Panc1 (cell line): Measurements from ENCODE around the gene TTPAL. TPM values are rescaled to one million over a fixed set of nuclear protein-coding genes. Genes with fewer than 3 reads are reported as not detected.
"Not testable (repeated sequence)": the region's sequence is repeated elsewhere in the genome, so short reads cannot be mapped to it uniquely, and the experiment has no call there.

Experiments used
- ATAC-seq: fragments of 200-7000 bp; cut with Tn5 transposase; 2 replicates; pipeline ENCODE4 v1.9.1; 2020; ENCODE audit warnings: mild to moderate bottlenecking, moderate library complexity
- BruUV-seq: library from RNA; stranded (reverse); fragments of 400-500 nt; replicated peaks from 2 replicates; lab custom pipeline; 2021; lab: Mats Ljungman, UMichigan
- CTCF ChIA-PET: fragments of 300-600 bp; sonication (Branson Sonifier 250); formaldehyde crosslinking; loops from one replicate; lab custom pipeline; 2022; ENCODE audit warnings: antibody characterized with exemption; lab: Charles Lee
- POLR2A ChIA-PET: fragments of 300-600 bp; sonication (Branson Sonifier 250); formaldehyde crosslinking; loops from one replicate; lab custom pipeline; 2022; ENCODE audit warnings: antibody characterized with exemption; lab: Charles Lee
- DNase-seq: peaks from one replicate; pipeline ENCODE4 v3.0.0-alpha.2; 2010; ENCODE audit warnings: low read depth, low spot score
- H3K27ac ChIP-seq: 2 replicates; pipeline ENCODE4 v1.5.1; 2011; ENCODE audit warnings: mild to moderate bottlenecking, low read length, inconsistent platforms
- H3K27me3 ChIP-seq: fragments of 200-500 bp; sonication (Bioruptor generic); 2 replicates; pipeline ENCODE4 v1.6.0; 2014; ENCODE audit warnings: low read length, inconsistent platforms; ENCODE audit not compliant: control insufficient read depth, insufficient read depth
- H3K36me3 ChIP-seq: fragments of 200-500 bp; sonication (Bioruptor generic); 2 replicates; pipeline ENCODE4 v1.5.1; 2014; ENCODE audit warnings: inconsistent platforms, mild to moderate bottlenecking, low read length, moderate library complexity; ENCODE audit not compliant: control insufficient read depth, insufficient read depth
- H3K4me1 ChIP-seq: 2 replicates; pipeline ENCODE4 v1.5.1; 2011; ENCODE audit warnings: inconsistent platforms, mild to moderate bottlenecking, low read length, moderate library complexity; ENCODE audit not compliant: control insufficient read depth, insufficient read depth
- H3K4me3 ChIP-seq, 2 experiments: 2 replicates each; pipeline ENCODE4 v1.5.1; 2011 to 2012; ENCODE audit warnings: low read depth in 2 of 2, low read length in 2 of 2, mild to moderate bottlenecking in 2 of 2, inconsistent platforms in 1 of 2, moderate library complexity in 1 of 2
- H3K9me3 ChIP-seq: fragments of 200-500 bp; sonication (Bioruptor generic); 2 replicates; pipeline ENCODE4 v1.5.1; 2014; ENCODE audit warnings: low read depth, mild to moderate bottlenecking, inconsistent platforms, low read length, moderate library complexity; ENCODE audit not compliant: control insufficient read depth, insufficient read depth
- CTCF ChIP-seq: fragments of 450-650 bp; IDR thresholded peaks from 2 replicates; pipeline ENCODE4 v1.5.1; 2017; ENCODE audit warnings: mild to moderate bottlenecking
- POLR2AphosphoS5 ChIP-seq: IDR thresholded peaks from 2 replicates; pipeline ENCODE4 v1.6.1; 2012; ENCODE audit warnings: mild to moderate bottlenecking, low read depth, low read length, moderate library complexity
- SIN3A ChIP-seq: IDR thresholded peaks from 2 replicates; pipeline ENCODE4 v1.6.1; 2012; ENCODE audit warnings: low read depth, mild to moderate bottlenecking, low read length, moderate library complexity, borderline replicate concordance; ENCODE audit not compliant: insufficient read depth
- TCF7L2 ChIP-seq: IDR thresholded peaks from 2 replicates; pipeline ENCODE4 v1.6.1; 2011; ENCODE audit warnings: mild to moderate bottlenecking, low read depth, low read length, inconsistent platforms
- in situ Hi-C: cut with HindIII; loops from 2 replicates; pipeline ENCODE4 v1.10.0; 2016; ENCODE audit warnings: low sequenced_read_pairs, low pct_unique_long_range_greater_than_20kb
- intact Hi-C: fragments of 100-400 bp; cut with micrococcal nuclease; formaldehyde crosslinking; loops from one replicate; pipeline ENCODE4 v1.10.0; 2022; ENCODE audit not compliant: unreplicated experiment
- total RNA-seq: library from RNA; stranded (reverse); gene quantifications from one replicate; pipeline ENCODE4 v1.2.1, GENCODE V29; 2021; ENCODE audit not compliant: unreplicated experiment

Gene TTPAL
- total RNA-seq, 1 experiment from 2014 or later, result 37.4 TPM

GRCh38 chr20:44471481-44471882 is 4.2 kb upstream of the TTPAL start:
- Histone ChIP-seq H3K9me3 (no peaks in the 10 kb centered on the region), H3K4me1 (peaks cover 2% of the 10 kb centered on the region; the same call in 1 of the 2 replicates), H3K4me3 (no peak overlapping the region), H3K27ac (no peak overlapping the region), H3K36me3 (no peaks in the 10 kb centered on the region), H3K27me3 (no peaks in the 10 kb centered on the region)
- in situ Hi-C loops, result no loop called here
- ATAC-seq (no peak), DNase-seq (no peak)
- no TSS peak for BruUV-seq
- intact Hi-C loops, result no loop called here
- TF ChIP-seq POLR2AphosphoS5 (no peak), TCF7L2 (no peak), CTCF (peak; percentile 75), SIN3A (no peak)
- CTCF ChIA-PET, result interaction anchor here (0.6 to 1.3 kb wide), 2 partner anchors 69 to 258 kb away, joined by 3 read pairs; no protein-coding TSS in a partner anchor
- POLR2A ChIA-PET, result no interaction called here

- CTCF ChIA-PET, H3K27ac ChIP-seq, DNase-seq, H3K4me1 ChIP-seq, H3K36me3 ChIP-seq, POLR2A ChIA-PET, in situ Hi-C loops, intact Hi-C loops, H3K4me3 ChIP-seq, ATAC-seq, H3K9me3 ChIP-seq, BruUV-seq, H3K27me3 ChIP-seq: not testable (repeated sequence)
Observed at GRCh38 chr20:44472283-44472682, 3.4 kb upstream of the TTPAL start.

GRCh38 chr20:44475372-44475693 is 341 bp upstream of the TTPAL start:
- intact Hi-C loops (no loop called here), in situ Hi-C loops (no loop called here)
- no peaks in the 10 kb centered on the region for H3K36me3 ChIP-seq
- BruUV-seq, result no TSS peak
- H3K27ac ChIP-seq, result peak overlapping the region; percentile 91
- H3K9me3 ChIP-seq, result no peaks in the 10 kb centered on the region
- peaks cover 8% of the 10 kb centered on the region; the same call in 1 of the 2 replicates for H3K4me1 ChIP-seq
- H3K27me3 ChIP-seq, result no peaks in the 10 kb centered on the region
- ATAC-seq (no peak; the same call in 1 of the 2 replicates), DNase-seq (no peak)
- peak overlapping the region; percentile 84 to 98 for H3K4me3 ChIP-seq
- CTCF ChIA-PET, result interaction anchor here (0.7 kb wide), 1 partner anchor 17 kb away, joined by 3 read pairs; no protein-coding TSS in a partner anchor
- POLR2A ChIA-PET, result interaction anchor here (0.6 to 0.7 kb wide), 3 partner anchors 10 to 800 kb away, joined by 3 to 4 read pairs (median 3); no protein-coding TSS in a partner anchor
- TF ChIP-seq CTCF, result no peak
- TF ChIP-seq SIN3A, result no peak
